ENCODE data around the gene LRRC3.

The LRRC3 gene

GRCh38 chr21:44432841-44433790 lies 22.2 kb upstream of the LRRC3 start:
- Histone ChIP-seq H3K27me3 (ENCODE audit: insufficient read depth, low read length) (no peaks in the 10 kb centered on the region), H2AFZ (ENCODE audit: low read length) (no peak overlapping the region), H3K36me3 (ENCODE audit: insufficient read depth, low read length) (no peaks in the 10 kb centered on the region), H3F3A (ENCODE audit: insufficient read depth, low read length) (peaks cover 8% of the 10 kb centered on the region; the same call in 1 of the 2 replicates), H3K9me3 (ENCODE audit: low read length) (peaks cover 9% of the 10 kb centered on the region), H4K20me1 (ENCODE audit: insufficient read depth, low read length) (no peaks in the 10 kb centered on the region), H3K27ac (ENCODE audit: low read depth, low read length, poor library complexity, severe bottlenecking) (no peak overlapping the region), H3K4me2 (ENCODE audit: low read length) (no peak overlapping the region), H3K9ac (ENCODE audit: low read length) (no peak overlapping the region), H3K79me2 (ENCODE audit: insufficient read depth, low read length) (no peaks in the 10 kb centered on the region), H3K9me2 (ENCODE audit: low read depth, low read length) (no peaks in the 10 kb centered on the region), H3K4me1 (ENCODE audit: insufficient read depth, low read length, severe bottlenecking) (no peaks in the 10 kb centered on the region), H3K4me3 (ENCODE audit: low read depth, low read length, poor library complexity, severe bottlenecking) (no peak overlapping the region)
- no peak for TF ChIP-seq EZH2 (IDR thresholded peaks at IDR 0.05; ENCODE audit: borderline replicate concordance, low read length)
- TF ChIP-seq CTCF (IDR thresholded peaks at IDR 0.05; ENCODE audit: low read length), result no peak

GRCh38 chr21:44433791-44434567 lies 21.3 kb upstream of the LRRC3 start:
- Histone ChIP-seq H3K27ac (ENCODE audit: low read depth, low read length, poor library complexity, severe bottlenecking) (no peak overlapping the region), H3K4me1 (ENCODE audit: insufficient read depth, low read length, severe bottlenecking) (no peaks in the 10 kb centered on the region), H3K4me3 (ENCODE audit: low read depth, low read length, poor library complexity, severe bottlenecking) (no peak overlapping the region), H3K27me3 (ENCODE audit: insufficient read depth, low read length) (no peaks in the 10 kb centered on the region), H3K4me2 (ENCODE audit: low read length) (no peak overlapping the region), H3K9me2 (ENCODE audit: low read depth, low read length) (no peaks in the 10 kb centered on the region), H3K36me3 (ENCODE audit: insufficient read depth, low read length) (no peaks in the 10 kb centered on the region), H3F3A (ENCODE audit: insufficient read depth, low read length) (peaks cover under 1% of the 10 kb centered on the region; the same call in 1 of the 2 replicates), H3K9me3 (ENCODE audit: low read length) (peaks cover 6% of the 10 kb centered on the region), H3K9ac (ENCODE audit: low read length) (no peak overlapping the region), H4K20me1 (ENCODE audit: insufficient read depth, low read length) (no peaks in the 10 kb centered on the region), H2AFZ (ENCODE audit: low read length) (no peak overlapping the region), H3K79me2 (ENCODE audit: insufficient read depth, low read length) (no peaks in the 10 kb centered on the region)
- TF ChIP-seq CTCF (IDR thresholded peaks at IDR 0.05; ENCODE audit: low read length), result no peak
- no peak for TF ChIP-seq EZH2 (IDR thresholded peaks at IDR 0.05; ENCODE audit: borderline replicate concordance, low read length)

GRCh38 chr21:44434568-44434925 lies 20.8 kb upstream of the LRRC3 start:
- no peaks in the 10 kb centered on the region for H3K36me3 ChIP-seq (ENCODE audit: insufficient read depth, low read length)
- H3F3A ChIP-seq (ENCODE audit: insufficient read depth, low read length), result no peaks in the 10 kb centered on the region
- no peak overlapping the region for H3K27ac ChIP-seq (ENCODE audit: low read depth, low read length, poor library complexity, severe bottlenecking)
- no peaks in the 10 kb centered on the region for H3K27me3 ChIP-seq (ENCODE audit: insufficient read depth, low read length)
- no peaks in the 10 kb centered on the region for H3K79me2 ChIP-seq (ENCODE audit: insufficient read depth, low read length)
- H3K4me1 ChIP-seq (ENCODE audit: insufficient read depth, low read length, severe bottlenecking), result no peaks in the 10 kb centered on the region
- no peak overlapping the region for H3K9ac ChIP-seq (ENCODE audit: low read length)
- H3K4me2 ChIP-seq (ENCODE audit: low read length), result no peak overlapping the region
- no peaks in the 10 kb centered on the region for H3K9me2 ChIP-seq (ENCODE audit: low read depth, low read length)
- no peak overlapping the region for H2AFZ ChIP-seq (ENCODE audit: low read length)
- peaks cover 6% of the 10 kb centered on the region for H3K9me3 ChIP-seq (ENCODE audit: low read length)
- H4K20me1 ChIP-seq (ENCODE audit: insufficient read depth, low read length), result no peaks in the 10 kb centered on the region
- TF ChIP-seq EZH2 (IDR thresholded peaks at IDR 0.05; ENCODE audit: borderline replicate concordance, low read length), result no peak
- no peak for TF ChIP-seq CTCF (IDR thresholded peaks at IDR 0.05; ENCODE audit: low read length)
- no peak overlapping the region for H3K4me3 ChIP-seq (ENCODE audit: low read depth, low read length, poor library complexity, severe bottlenecking)
